ENCODE measurements around the gene KCNMB3. TPM values are rescaled to one million over a fixed set of nuclear protein-coding genes. Genes with fewer than 3 reads are reported as not detected.

The KCNMB3 gene
- total RNA-seq, 2 experiments from 2014 or later = 0.58 to 0.70 TPM

GRCh38 chr3:179279837-179280236 is 28.9 kb upstream of the KCNMB3 start:
- no peaks in the 10 kb centered on the region for H3K4me1 ChIP-seq (ENCODE audit: insufficient read depth, low read length)
- H3K9me3 Mint-ChIP-seq = no peaks in the 10 kb centered on the region
- DNase-seq (no peak), ATAC-seq (ENCODE audit: poor library complexity) (no peak)
- intact Hi-C loops (cut with DNase I, micrococcal nuclease) = loop anchor here in 1 of 2 experiments (5.0 kb wide), 1 partner anchor 138 kb away; no protein-coding TSS in a partner anchor
- H3K27me3 Mint-ChIP-seq = peaks cover 45% of the 10 kb centered on the region
- H3K4me3 Mint-ChIP-seq = no peak overlapping the region
- POLR2A ChIA-PET = no interaction called here
- no peaks in the 10 kb centered on the region for H3K9me3 ChIP-seq (ENCODE audit: control insufficient read depth in 1 of 2, insufficient read depth in 1 of 2, low read length in 2 of 2)
- H3K4me1 Mint-ChIP-seq (ENCODE audit: low read depth) = no peaks in the 10 kb centered on the region
- no peaks in the 10 kb centered on the region for H3K36me3 ChIP-seq (ENCODE audit: insufficient read depth, low read length)
- H3K27ac Mint-ChIP-seq = no peak overlapping the region
- CTCF ChIA-PET = interaction anchor here (1.5 kb wide), 1 partner anchor 36 kb away, joined by 3 read pairs; no protein-coding TSS in a partner anchor
- no peaks in the 10 kb centered on the region for H3K36me3 Mint-ChIP-seq (ENCODE audit: low read depth)
- no peak overlapping the region for H3K27ac ChIP-seq (ENCODE audit: low read depth in 1 of 2, low read length in 2 of 2)
- peaks cover 8% of the 10 kb centered on the region in 2 experiments for H3K27me3 ChIP-seq (ENCODE audit: control insufficient read depth in 1 of 2, insufficient read depth in 2 of 2, low read length in 2 of 2)
- no peak for TF ChIP-seq CTCF (IDR thresholded peaks at IDR 0.05)
- H3K4me3 ChIP-seq (ENCODE audit: low read length) = no peak overlapping the region

- POLR2A ChIA-PET = no interaction called here
- no peak overlapping the region for H3K27ac Mint-ChIP-seq
- H3K27me3 ChIP-seq (ENCODE audit: control insufficient read depth in 1 of 2, insufficient read depth in 2 of 2, low read length in 2 of 2) = peaks cover 8% of the 10 kb centered on the region in 2 experiments
- H3K4me1 Mint-ChIP-seq (ENCODE audit: low read depth) = no peaks in the 10 kb centered on the region
- peaks cover 48% of the 10 kb centered on the region for H3K27me3 Mint-ChIP-seq
- H3K27ac ChIP-seq (ENCODE audit: low read depth in 1 of 2, low read length in 2 of 2) = no peak overlapping the region
- TF ChIP-seq CTCF (IDR thresholded peaks at IDR 0.05) = no peak
- H3K4me1 ChIP-seq (ENCODE audit: insufficient read depth, low read length) = no peaks in the 10 kb centered on the region
- intact Hi-C loops (cut with DNase I, micrococcal nuclease) = loop anchor here in 1 of 2 experiments (5.0 kb wide), 1 partner anchor 137 kb away; no protein-coding TSS in a partner anchor
- DNase-seq = no peak
- H3K36me3 Mint-ChIP-seq (ENCODE audit: low read depth) = no peaks in the 10 kb centered on the region
- no peak overlapping the region for H3K4me3 Mint-ChIP-seq
- no peaks in the 10 kb centered on the region for H3K9me3 Mint-ChIP-seq
- ATAC-seq (ENCODE audit: poor library complexity) = no peak
- CTCF ChIA-PET = interaction anchor here (1.2 to 1.5 kb wide), 2 partner anchors 11 to 37 kb away, joined by 3 read pairs; no protein-coding TSS in a partner anchor
- H3K9me3 ChIP-seq (ENCODE audit: control insufficient read depth in 1 of 2, insufficient read depth in 1 of 2, low read length in 2 of 2) = no peaks in the 10 kb centered on the region
- H3K36me3 ChIP-seq (ENCODE audit: insufficient read depth, low read length) = no peaks in the 10 kb centered on the region
- H3K4me3 ChIP-seq (ENCODE audit: low read length) = no peak overlapping the region
Measured at GRCh38 chr3:179278932-179279693, 28.2 kb upstream of the KCNMB3 start.

- ChIA-PET POLR2A (no interaction called here), CTCF (interaction anchor here (1.2 kb wide), 1 partner anchor 10 kb away, joined by 3 read pairs; no protein-coding TSS in a partner anchor)
- Histone ChIP-seq H3K9me3 (ENCODE audit: control insufficient read depth in 1 of 2, insufficient read depth in 1 of 2, low read length in 2 of 2) (no peaks in the 10 kb centered on the region), H3K27ac (ENCODE audit: low read depth in 1 of 2, low read length in 2 of 2) (no peak overlapping the region), H3K27me3 (ENCODE audit: control insufficient read depth in 1 of 2, insufficient read depth in 2 of 2, low read length in 2 of 2) (peaks cover 8% of the 10 kb centered on the region in 2 experiments), H3K36me3 (ENCODE audit: insufficient read depth, low read length) (no peaks in the 10 kb centered on the region), H3K4me3 (ENCODE audit: low read length) (no peak overlapping the region), H3K4me1 (ENCODE audit: insufficient read depth, low read length) (no peaks in the 10 kb centered on the region)
- Mint-ChIP-seq H3K4me1 (ENCODE audit: low read depth) (no peaks in the 10 kb centered on the region), H3K27me3 (peaks cover 41% of the 10 kb centered on the region), H3K9me3 (no peaks in the 10 kb centered on the region), H3K4me3 (no peak overlapping the region), H3K36me3 (ENCODE audit: low read depth) (no peaks in the 10 kb centered on the region), H3K27ac (no peak overlapping the region)
- intact Hi-C loops (cut with DNase I, micrococcal nuclease) = loop anchor here in 1 of 2 experiments (5.0 kb wide), 1 partner anchor 136 kb away; no protein-coding TSS in a partner anchor
- ATAC-seq (ENCODE audit: poor library complexity) = no peak
- TF ChIP-seq CTCF (IDR thresholded peaks at IDR 0.05) = no peak
- no peak for DNase-seq
Measured at GRCh38 chr3:179278151-179278550, 27.2 kb upstream of the KCNMB3 start.
